Panc1 (cell line): ENCODE results near the gene GFI1B.

Experiments used
- POLR2AphosphoS5 ChIP-seq: IDR thresholded peaks from 2 replicates; pipeline ENCODE4 v1.6.1; 2012; ENCODE audit warnings: mild to moderate bottlenecking, low read depth, low read length, moderate library complexity
- TF ChIP-seq, protein P1 (sequence below): fragments of 450-650 bp; IDR thresholded peaks from 2 replicates; pipeline ENCODE4 v1.5.1; 2017; ENCODE audit warnings: mild to moderate bottlenecking

DNA sequence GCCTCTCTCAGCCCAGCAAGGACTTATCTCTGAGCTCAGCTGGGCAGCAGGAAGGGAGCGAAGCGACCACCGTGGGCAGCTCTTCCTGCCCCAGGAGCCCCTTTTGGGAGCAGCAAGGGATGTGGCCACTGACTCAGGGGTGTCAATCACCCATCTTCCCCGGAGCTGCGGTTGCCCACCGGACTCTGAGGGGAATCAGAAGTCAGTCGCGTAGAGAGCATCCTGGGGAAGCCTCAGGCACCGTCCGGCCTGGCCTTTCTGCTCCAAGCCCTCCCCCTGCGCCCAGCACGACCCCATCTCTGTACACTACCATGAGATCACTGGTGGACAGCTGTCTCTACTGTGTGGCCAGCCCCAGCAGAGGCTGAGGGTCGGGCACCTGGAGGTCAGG lies 24.6 kb downstream of the GFI1B start:
- TF ChIP-seq, protein P1, sequence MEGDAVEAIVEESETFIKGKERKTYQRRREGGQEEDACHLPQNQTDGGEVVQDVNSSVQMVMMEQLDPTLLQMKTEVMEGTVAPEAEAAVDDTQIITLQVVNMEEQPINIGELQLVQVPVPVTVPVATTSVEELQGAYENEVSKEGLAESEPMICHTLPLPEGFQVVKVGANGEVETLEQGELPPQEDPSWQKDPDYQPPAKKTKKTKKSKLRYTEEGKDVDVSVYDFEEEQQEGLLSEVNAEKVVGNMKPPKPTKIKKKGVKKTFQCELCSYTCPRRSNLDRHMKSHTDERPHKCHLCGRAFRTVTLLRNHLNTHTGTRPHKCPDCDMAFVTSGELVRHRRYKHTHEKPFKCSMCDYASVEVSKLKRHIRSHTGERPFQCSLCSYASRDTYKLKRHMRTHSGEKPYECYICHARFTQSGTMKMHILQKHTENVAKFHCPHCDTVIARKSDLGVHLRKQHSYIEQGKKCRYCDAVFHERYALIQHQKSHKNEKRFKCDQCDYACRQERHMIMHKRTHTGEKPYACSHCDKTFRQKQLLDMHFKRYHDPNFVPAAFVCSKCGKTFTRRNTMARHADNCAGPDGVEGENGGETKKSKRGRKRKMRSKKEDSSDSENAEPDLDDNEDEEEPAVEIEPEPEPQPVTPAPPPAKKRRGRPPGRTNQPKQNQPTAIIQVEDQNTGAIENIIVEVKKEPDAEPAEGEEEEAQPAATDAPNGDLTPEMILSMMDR, result no peak
- TF ChIP-seq POLR2AphosphoS5, result no peak
